HEK293 (cell line): ENCODE measurements around the gene PRKCA.
A peak's percentile ranks its signal among the peaks of the same experiment; 100 is the strongest.
"Not testable (repeated sequence)": the region's sequence is repeated elsewhere in the genome, so short reads cannot be mapped to it uniquely, and the experiment has no call there.

Experiments used
- CTCF ChIA-PET: fragments of 350-600 bp; formaldehyde crosslinking; extraction: SDS; loops from one replicate; lab custom pipeline; 2021; ENCODE audit warnings: antibody characterized with exemption; lab: Yijun Ruan, JAX
- POLR2A ChIA-PET: fragments of 300-600 bp; formaldehyde crosslinking; extraction: SDS; loops from one replicate; lab custom pipeline; 2020; ENCODE audit warnings: antibody characterized with exemption, inconsistent platforms; lab: Yijun Ruan, JAX
- H3K27ac ChIP-seq: fragments of 200-500 bp; sonication (Bioruptor generic); 2 replicates; pipeline ENCODE4 v1.5.1; 2014; ENCODE audit warnings: low read depth, low read length, control low read depth, inconsistent platforms; ENCODE audit errors: extremely low read depth
- H3K36me3 ChIP-seq, 2 experiments: fragments of 200-500 bp in 1 of 2; sonication (Bioruptor generic) in 1 of 2; 1 replicate in 1 of 2; 2 replicates in 1 of 2; pipeline ENCODE4 v1.5.1; 2014 to 2017; ENCODE audit warnings: inconsistent platforms in 2 of 2, low read length in 2 of 2; ENCODE audit not compliant: control insufficient read depth in 2 of 2, insufficient read depth in 1 of 2
- H3K4me1 ChIP-seq: fragments of 200-500 bp; sonication (Bioruptor generic); 2 replicates; pipeline ENCODE4 v1.5.1; 2014; ENCODE audit warnings: mild to moderate bottlenecking, low read length, inconsistent platforms; ENCODE audit not compliant: control insufficient read depth, insufficient read depth
- H3K4me3 ChIP-seq: 2 replicates; pipeline ENCODE4 v1.5.1; 2011; ENCODE audit warnings: low read depth, mild to moderate bottlenecking, control low read depth, low read length, moderate library complexity
- H3K9me3 ChIP-seq: fragments of 200-500 bp; sonication (Bioruptor generic); 2 replicates; pipeline ENCODE4 v1.5.1; 2014; ENCODE audit warnings: low read depth, low read length, inconsistent platforms; ENCODE audit not compliant: control insufficient read depth, insufficient read depth
- GFI1B ChIP-seq: fragments of 450-650 bp; formaldehyde crosslinking; IDR thresholded peaks from 2 replicates; pipeline ENCODE4 v1.5.1; 2016; ENCODE audit warnings: missing biosample characterization, missing genetic modification characterization
- GLIS1 ChIP-seq: fragments of 450-650 bp; formaldehyde crosslinking; IDR thresholded peaks from 2 replicates; pipeline ENCODE4 v1.5.1; 2016; ENCODE audit warnings: missing biosample characterization, missing genetic modification characterization
- KLF1 ChIP-seq: fragments of 450-650 bp; formaldehyde crosslinking; IDR thresholded peaks from 2 replicates; pipeline ENCODE4 v1.5.1; 2016; ENCODE audit warnings: missing biosample characterization, missing genetic modification characterization
- KLF10 ChIP-seq: fragments of 450-650 bp; IDR thresholded peaks from 2 replicates; pipeline ENCODE4 v1.5.1; 2018; ENCODE audit warnings: missing biosample characterization, mild to moderate bottlenecking, missing genetic modification characterization
- MEIS1 ChIP-seq: sonication (generic); formaldehyde crosslinking; IDR thresholded peaks from 2 replicates; pipeline ENCODE4 v1.8.1; 2022; ENCODE audit warnings: missing genetic modification reagents, mild to moderate bottlenecking, borderline replicate concordance
- MYNN ChIP-seq: fragments of 450-650 bp; formaldehyde crosslinking; IDR thresholded peaks from 2 replicates; pipeline ENCODE4 v1.5.1; 2016; ENCODE audit warnings: missing biosample characterization, missing genetic modification characterization, borderline replicate concordance
- MZF1 ChIP-seq: fragments of 450-650 bp; formaldehyde crosslinking; IDR thresholded peaks from 2 replicates; pipeline ENCODE4 v1.5.1; 2017; ENCODE audit warnings: missing biosample characterization, missing genetic modification characterization, borderline replicate concordance
- PRDM6 ChIP-seq: fragments of 450-650 bp; formaldehyde crosslinking; IDR thresholded peaks from 2 replicates; pipeline ENCODE4 v1.5.1; 2017; ENCODE audit warnings: missing biosample characterization, missing genetic modification characterization
- SCRT2 ChIP-seq: fragments of 450-650 bp; formaldehyde crosslinking; IDR thresholded peaks from 2 replicates; pipeline ENCODE4 v1.5.1; 2016; ENCODE audit warnings: missing biosample characterization, missing genetic modification characterization
- ZBTB17 ChIP-seq: fragments of 450-650 bp; formaldehyde crosslinking; IDR thresholded peaks from 2 replicates; pipeline ENCODE4 v1.5.1; 2016; ENCODE audit warnings: missing biosample characterization, missing genetic modification characterization
- ZNF211 ChIP-seq: fragments of 450-650 bp; formaldehyde crosslinking; IDR thresholded peaks from 2 replicates; pipeline ENCODE4 v1.5.1; 2016; ENCODE audit warnings: low read depth, missing biosample characterization, missing genetic modification characterization
- ZNF639 ChIP-seq: fragments of 450-650 bp; formaldehyde crosslinking; IDR thresholded peaks from 2 replicates; pipeline ENCODE4 v1.5.1; 2016; ENCODE audit warnings: missing biosample characterization, missing genetic modification characterization
- ZNF701 ChIP-seq: fragments of 450-650 bp; formaldehyde crosslinking; IDR thresholded peaks from 2 replicates; pipeline ENCODE4 v1.5.1; 2016; ENCODE audit warnings: missing biosample characterization, missing genetic modification characterization
- TF ChIP-seq, protein P1 (sequence below): fragments of 450-650 bp; formaldehyde crosslinking; IDR thresholded peaks from 2 replicates; pipeline ENCODE4 v1.5.1; 2017; ENCODE audit warnings: missing biosample characterization, mild to moderate bottlenecking, missing genetic modification characterization, moderate library complexity

PRKCA gene

GRCh38 chr17:66722341-66722740 lies 419.9 kb downstream of the PRKCA start:
- H3K4me3 ChIP-seq = no peak overlapping the region
- H3K9me3 ChIP-seq = no peaks in the 10 kb centered on the region
- ChIA-PET POLR2A (no interaction called here), CTCF (interaction anchor here (0.5 to 1.7 kb wide), 4 partner anchors 66 to 270 kb away, joined by 3 to 8 read pairs (median 4); no protein-coding TSS in a partner anchor)
- no peaks in the 10 kb centered on the region for H3K36me3 ChIP-seq
- no peak for TF ChIP-seq ZNF211
- no peak for TF ChIP-seq ZNF701 (tag by site-specific recombination)
- TF ChIP-seq MEIS1 (CRISPR knock-in tag) = no peak
- TF ChIP-seq KLF10 (tag by site-specific recombination) = no peak
- no peak for TF ChIP-seq PRDM6 (tag by site-specific recombination)
- H3K4me1 ChIP-seq = peaks cover 17% of the 10 kb centered on the region
- no peak overlapping the region for H3K27ac ChIP-seq

- H3K9me3 ChIP-seq = no peaks in the 10 kb centered on the region
- peak overlapping the region; percentile 29; the same call in 1 of the 2 replicates for H3K27ac ChIP-seq
- no peak overlapping the region for H3K4me3 ChIP-seq
- ChIA-PET CTCF (interaction anchor here (0.6 to 1.9 kb wide), 3 partner anchors 89 to 251 kb away, joined by 3 to 5 read pairs (median 5); no protein-coding TSS in a partner anchor), POLR2A (interaction anchor here (0.9 kb wide), 1 partner anchor 180 kb away, joined by 3 read pairs; no protein-coding TSS in a partner anchor)
- H3K4me1 ChIP-seq = peaks cover 11% of the 10 kb centered on the region
- TF ChIP-seq MZF1 (tag by site-specific recombination) = no peak
- TF ChIP-seq ZNF639 (tag by site-specific recombination) = no peak
- peak; percentile 54 for TF ChIP-seq ZBTB17 (tag by site-specific recombination)
- 0 out of 2 replicates have a peak, but pooled peaks have one; percentile 31 for TF ChIP-seq MYNN (tag by site-specific recombination)
- TF ChIP-seq GLIS1 (tag by site-specific recombination) = peak; percentile 72
- TF ChIP-seq GFI1B = 0 out of 2 replicates have a peak, but pooled peaks have one; percentile 53
- no peak for TF ChIP-seq SCRT2 (tag by site-specific recombination)
- TF ChIP-seq, protein P1, sequence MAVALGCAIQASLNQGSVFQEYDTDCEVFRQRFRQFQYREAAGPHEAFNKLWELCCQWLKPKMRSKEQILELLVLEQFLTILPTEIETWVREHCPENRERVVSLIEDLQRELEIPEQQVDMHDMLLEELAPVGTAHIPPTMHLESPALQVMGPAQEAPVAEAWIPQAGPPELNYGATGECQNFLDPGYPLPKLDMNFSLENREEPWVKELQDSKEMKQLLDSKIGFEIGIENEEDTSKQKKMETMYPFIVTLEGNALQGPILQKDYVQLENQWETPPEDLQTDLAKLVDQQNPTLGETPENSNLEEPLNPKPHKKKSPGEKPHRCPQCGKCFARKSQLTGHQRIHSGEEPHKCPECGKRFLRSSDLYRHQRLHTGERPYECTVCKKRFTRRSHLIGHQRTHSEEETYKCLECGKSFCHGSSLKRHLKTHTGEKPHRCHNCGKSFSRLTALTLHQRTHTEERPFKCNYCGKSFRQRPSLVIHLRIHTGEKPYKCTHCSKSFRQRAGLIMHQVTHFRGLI = peak; percentile 54
- no peaks in the 10 kb centered on the region for H3K36me3 ChIP-seq
Observed at GRCh38 chr17:66724581-66725341, 422.3 kb downstream of the PRKCA start.

DNA sequence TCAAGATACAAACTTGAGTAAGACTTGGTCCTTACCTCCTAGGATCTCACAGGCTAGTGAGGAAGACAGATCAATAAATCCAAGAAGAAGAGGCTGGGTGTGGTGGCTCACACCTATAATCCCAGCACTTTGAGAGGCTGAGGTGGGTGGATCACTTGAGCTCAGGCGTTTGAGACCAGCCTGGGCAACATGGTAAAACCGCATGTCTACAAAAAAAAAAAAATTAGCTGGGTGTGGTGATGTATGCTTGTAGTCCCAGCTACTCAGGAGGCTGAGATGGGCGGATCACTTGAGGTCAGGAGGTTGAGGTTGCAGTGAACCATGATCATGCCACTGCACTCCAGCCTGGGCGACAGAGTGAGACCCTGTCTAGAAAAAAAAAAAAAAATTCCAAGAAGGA lies 423.0 kb downstream of the PRKCA start:
- peak; percentile 77 for TF ChIP-seq KLF1 (tag by site-specific recombination)
- CTCF ChIA-PET = interaction anchor here (0.6 to 1.9 kb wide), 7 partner anchors 88 to 904 kb away, joined by 3 to 5 read pairs (median 4); no protein-coding TSS in a partner anchor
- H3K9me3 ChIP-seq, H3K4me3 ChIP-seq, POLR2A ChIA-PET, H3K36me3 ChIP-seq, H3K27ac ChIP-seq: not testable (repeated sequence)
- peaks cover 11% of the 10 kb centered on the region for H3K4me1 ChIP-seq
